Nucleus accumbens (tissue), 56 donors: ENCODE results near the gene WASF3.

Source experiments
- DNase-seq, 56 donors: peaks; one replicate each; lab custom pipeline; 2025; lab: John Stamatoyannopoulos, UW

The WASF3 gene

GRCh38 chr13:26585136-26585535 is 27.7 kb downstream of the WASF3 start:
- DNase-seq, result no peak

GRCh38 chr13:26587251-26587650 is 29.8 kb downstream of the WASF3 start:
- DNase-seq, result no peak

DNA sequence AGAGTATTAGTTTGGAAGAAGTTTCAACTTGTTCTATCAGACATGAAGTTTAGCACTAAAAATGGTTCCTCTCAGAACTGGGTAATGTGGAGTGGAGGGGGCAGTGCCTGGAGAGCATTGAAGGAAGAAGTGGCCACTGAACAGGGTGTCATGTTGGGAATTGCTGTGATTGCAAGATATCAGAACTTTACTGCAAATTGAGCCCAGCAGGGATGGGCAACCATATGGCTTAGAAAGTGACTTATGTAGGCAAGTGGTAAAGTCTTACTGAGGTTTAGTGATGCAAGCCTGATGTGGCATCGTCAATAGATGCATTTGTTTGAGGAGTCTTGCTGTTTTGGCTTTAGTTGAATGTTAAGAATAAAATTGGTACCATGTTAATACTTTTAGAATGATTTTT is 31.7 kb downstream of the WASF3 start:
- no peak for DNase-seq

GRCh38 chr13:26589754-26590153 is 32.3 kb downstream of the WASF3 start:
- peak in 3 of 56 donors; percentile 3 to 15 (median 13) for DNase-seq

- DNase-seq, result no peak
These were observed 32.9 kb downstream of the WASF3 start for GRCh38 chr13:26590379-26590778.

DNA sequence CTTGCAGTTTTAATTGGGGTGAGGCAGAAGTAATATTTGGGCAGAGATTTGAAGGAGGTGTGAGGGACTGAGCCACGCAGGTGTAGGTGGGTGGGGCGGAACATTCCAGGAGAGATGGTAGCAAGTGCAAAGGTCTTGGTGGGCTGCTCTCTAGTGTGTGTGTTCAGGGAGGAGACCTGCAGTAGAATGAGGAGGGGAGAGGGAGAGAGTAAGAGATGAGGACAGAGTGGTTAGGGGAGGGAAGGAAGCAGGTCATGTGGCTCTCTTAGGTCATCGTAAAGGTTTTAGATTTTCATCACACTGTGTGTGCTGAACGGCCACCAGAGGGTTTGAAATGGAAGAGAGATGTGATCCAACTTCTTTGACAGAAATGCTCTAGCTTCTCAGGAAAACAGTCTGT is 33.5 kb downstream of the WASF3 start:
- no peak for DNase-seq

DNA sequence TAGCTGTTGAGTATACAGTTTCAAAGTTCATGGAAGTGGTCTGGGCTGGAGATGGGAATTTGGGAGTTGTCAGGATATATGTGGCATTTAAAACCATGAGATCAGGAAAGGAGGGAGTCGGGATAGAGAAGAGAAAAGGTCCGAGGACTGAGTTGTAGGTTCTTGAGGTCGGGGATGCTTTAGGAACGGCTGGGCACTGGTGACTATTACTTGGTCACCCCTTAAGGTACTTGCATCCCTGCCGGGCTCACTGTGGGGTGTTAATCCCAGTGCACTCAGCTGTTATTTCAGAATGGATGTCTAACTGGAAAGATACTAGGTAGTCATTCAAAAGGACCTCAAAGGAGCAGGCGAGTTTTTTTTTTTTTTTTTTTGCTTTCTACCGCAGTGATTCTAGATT is 34.2 kb downstream of the WASF3 start:
- DNase-seq, result no peak

GRCh38 chr13:26593661-26594060 is 36.2 kb downstream of the WASF3 start:
- no peak for DNase-seq

- DNase-seq, result no peak
These were observed 36.9 kb downstream of the WASF3 start for GRCh38 chr13:26594363-26594762.

- no peak for DNase-seq
These were observed 39.0 kb downstream of the WASF3 start for GRCh38 chr13:26596458-26596857.

- DNase-seq, result no peak
These were observed 41.9 kb downstream of the WASF3 start for GRCh38 chr13:26599403-26599802.

GRCh38 chr13:26599860-26600259 is 42.4 kb downstream of the WASF3 start:
- no peak for DNase-seq

GRCh38 chr13:26600343-26600742 is 42.9 kb downstream of the WASF3 start:
- DNase-seq, result no peak

GRCh38 chr13:26601669-26602068 is 44.2 kb downstream of the WASF3 start:
- DNase-seq, result no peak

- DNase-seq, result no peak
These were observed 45.3 kb downstream of the WASF3 start for GRCh38 chr13:26602783-26603182.

DNA sequence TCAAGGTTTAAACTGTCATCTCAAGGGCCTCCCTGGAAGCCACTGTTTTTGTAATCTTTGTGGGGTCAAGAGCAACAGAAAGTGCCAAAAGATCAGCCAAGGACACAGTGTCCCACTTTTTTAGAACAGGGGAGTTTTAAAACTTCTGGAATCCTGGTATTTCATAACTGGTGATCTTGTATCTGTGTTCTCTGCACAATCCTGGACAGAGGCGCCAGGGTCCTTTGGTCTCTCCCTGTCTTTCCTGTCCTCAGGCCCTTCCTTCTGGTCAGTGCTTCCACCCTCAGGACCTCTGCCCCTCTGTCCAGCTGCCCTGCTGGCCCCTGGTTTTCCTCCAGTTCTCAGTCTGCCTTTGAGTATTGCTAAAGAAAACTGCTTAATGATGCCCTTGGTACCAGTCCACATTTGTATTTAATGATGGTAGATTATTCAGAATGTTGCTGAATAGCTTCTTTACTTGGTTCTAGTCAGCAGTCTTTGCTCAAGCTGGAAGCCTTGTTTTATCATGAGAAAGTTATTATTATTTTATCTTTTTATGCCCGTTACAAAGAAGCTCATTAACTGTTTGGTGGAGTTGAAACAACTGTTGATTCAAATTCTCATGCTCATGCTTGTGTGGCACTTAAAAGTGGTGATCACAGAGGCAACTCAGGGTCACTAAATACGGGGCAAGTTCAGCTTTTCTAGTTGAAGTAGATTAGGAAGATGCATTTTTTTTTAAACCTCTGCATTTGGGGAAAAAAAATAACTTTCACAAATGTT is 47.5 kb downstream of the WASF3 start:
- peak in 17 of 56 donors; percentile 2 to 54 (median 28) for DNase-seq

GRCh38 chr13:26605845-26606244 is 48.4 kb downstream of the WASF3 start:
- peak in 1 of 56 donors; percentile 13 for DNase-seq

- no peak for DNase-seq
These were observed 49.1 kb downstream of the WASF3 start for GRCh38 chr13:26606631-26607030.

- peak in 1 of 56 donors; percentile 13 for DNase-seq
These were observed 57.2 kb downstream of the WASF3 start for GRCh38 chr13:26614721-26615120.

GRCh38 chr13:26616126-26616525 is 58.6 kb downstream of the WASF3 start:
- no peak for DNase-seq

DNA sequence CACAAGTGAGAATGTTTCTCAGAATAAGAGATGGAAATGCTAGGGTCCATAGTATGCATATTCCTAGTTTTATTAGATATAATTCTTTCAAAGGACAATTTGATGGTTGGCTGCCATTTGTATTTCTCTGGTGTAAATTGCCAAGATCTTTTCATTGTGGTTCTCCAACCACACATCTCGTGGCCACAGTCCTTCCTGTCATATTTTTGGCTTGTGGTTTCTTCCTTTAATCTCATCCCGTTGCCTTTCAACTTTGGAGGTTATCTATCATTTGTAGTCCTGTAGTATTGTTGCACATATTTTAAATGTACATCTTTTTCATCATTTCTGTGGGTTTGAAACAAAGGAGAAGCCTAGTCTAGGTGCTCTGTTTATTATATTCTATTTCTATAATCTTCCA is 61.2 kb downstream of the WASF3 start:
- DNase-seq, result no peak

- no peak for DNase-seq
These were observed 61.9 kb downstream of the WASF3 start for GRCh38 chr13:26619358-26619757.
